ENCODE data around the gene CRYAB. TPM values are rescaled to one million over a fixed set of nuclear protein-coding genes. Genes with fewer than 3 reads are reported as not detected.

CRYAB gene
- total RNA-seq, 1 donor from 2014 or later, result 288 TPM

- Histone ChIP-seq H3K36me3 (no peaks in the 10 kb centered on the region), H3K27me3 (no peaks in the 10 kb centered on the region), H3K27ac (peak overlapping the region; percentile 91 to 92), H3K4me1 (peaks cover 6 to 22% of the 10 kb centered on the region in 2 donors), H3K9me3 (no peaks in the 10 kb centered on the region), H3K4me3 (peak overlapping the region; percentile 85 to 86)
- intact Hi-C loops (cut with DNase I), result loop anchor here (1.0 kb wide), 1 partner anchor 7 kb away; no protein-coding TSS in a partner anchor
- TF ChIP-seq CTCF (IDR thresholded peaks at IDR 0.05), result no peak
- DNase-seq (ENCODE audit: low spot score in 2 of 2), result peak in 1 of 2 donors; percentile 62
Measured at GRCh38 chr11:111937844-111938243, 26.3 kb upstream of the CRYAB start.

GRCh38 chr11:111937461-111937769 lies 25.8 kb upstream of the CRYAB start:
- Histone ChIP-seq H3K27ac (peak overlapping the region; percentile 91 to 92), H3K4me3 (peak overlapping the region; percentile 85 to 86), H3K27me3 (no peaks in the 10 kb centered on the region), H3K9me3 (no peaks in the 10 kb centered on the region), H3K36me3 (no peaks in the 10 kb centered on the region), H3K4me1 (peaks cover 6 to 22% of the 10 kb centered on the region in 2 donors)
- intact Hi-C loops (cut with DNase I), result loop anchor here (1.0 kb wide), 1 partner anchor 8 kb away; no protein-coding TSS in a partner anchor
- peak in 1 of 2 donors; percentile 68 for DNase-seq (ENCODE audit: low spot score in 2 of 2)
- TF ChIP-seq CTCF (IDR thresholded peaks at IDR 0.05), result no peak

GRCh38 chr11:111936040-111936540 lies 24.5 kb upstream of the CRYAB start:
- no peaks in the 10 kb centered on the region for H3K27me3 ChIP-seq
- H3K27ac ChIP-seq, result peak overlapping the region; percentile 91 to 92
- intact Hi-C loops (cut with DNase I), result no loop called here
- H3K36me3 ChIP-seq, result no peaks in the 10 kb centered on the region
- no peak for TF ChIP-seq CTCF (IDR thresholded peaks at IDR 0.05)
- H3K4me3 ChIP-seq, result peak overlapping the region; percentile 85 to 86
- DNase-seq (ENCODE audit: low spot score in 2 of 2), result no peak
- H3K4me1 ChIP-seq, result peaks cover 6 to 27% of the 10 kb centered on the region in 2 donors
- H3K9me3 ChIP-seq, result no peaks in the 10 kb centered on the region

GRCh38 chr11:111935317-111936039 lies 23.9 kb upstream of the CRYAB start:
- intact Hi-C loops (cut with DNase I), result no loop called here

GRCh38 chr11:111934306-111934705 lies 22.7 kb upstream of the CRYAB start:
- DNase-seq (ENCODE audit: low spot score in 2 of 2), result peak in 1 of 2 donors; percentile 19
- Histone ChIP-seq H3K4me3 (no peak overlapping the region), H3K36me3 (no peaks in the 10 kb centered on the region), H3K4me1 (peaks cover 6 to 26% of the 10 kb centered on the region in 2 donors), H3K27me3 (no peaks in the 10 kb centered on the region), H3K27ac (no peak overlapping the region), H3K9me3 (no peaks in the 10 kb centered on the region)
- no peak for TF ChIP-seq CTCF (IDR thresholded peaks at IDR 0.05)
- intact Hi-C loops (cut with DNase I), result no loop called here

More at GRCh38 chr11:111935317-111936039, 23.9 kb upstream of the CRYAB start:
- Histone ChIP-seq H3K4me1 (peaks cover 6 to 27% of the 10 kb centered on the region in 2 donors), H3K27ac (peak overlapping the region; percentile 91 to 92), H3K27me3 (no peaks in the 10 kb centered on the region), H3K4me3 (peak overlapping the region; percentile 85 to 86), H3K9me3 (no peaks in the 10 kb centered on the region), H3K36me3 (no peaks in the 10 kb centered on the region)
- DNase-seq (ENCODE audit: low spot score in 2 of 2), result peak in 1 of 2 donors; percentile 53
- no peak for TF ChIP-seq CTCF (IDR thresholded peaks at IDR 0.05)
